Muscle layer of colon (tissue), 2 donors: ENCODE data around the gene MBD2.

Source experiments
- H3K27ac ChIP-seq: one replicate; pipeline ENCODE4 v1.7.0; 2013; ENCODE audit warnings: low read depth, mild to moderate bottlenecking, low read length, moderate library complexity
- H3K27me3 ChIP-seq, 2 donors: one replicate each; pipeline ENCODE4 v1.7.0; 2013; ENCODE audit warnings: low read length in 2 of 2, mild to moderate bottlenecking in 2 of 2; ENCODE audit not compliant: insufficient read depth in 2 of 2, control insufficient read depth in 1 of 2
- H3K36me3 ChIP-seq: one replicate; pipeline ENCODE4 v1.7.0; 2013; ENCODE audit warnings: mild to moderate bottlenecking, low read length; ENCODE audit not compliant: insufficient read depth
- H3K4me1 ChIP-seq: one replicate; pipeline ENCODE4 v1.7.0; 2013; ENCODE audit warnings: mild to moderate bottlenecking, low read length; ENCODE audit not compliant: insufficient read depth
- H3K4me3 ChIP-seq, 2 donors: one replicate each; pipeline ENCODE4 v1.7.0; 2013; ENCODE audit warnings: low read length in 2 of 2, low read depth in 1 of 2, mild to moderate bottlenecking in 1 of 2, moderate library complexity in 1 of 2
- H3K9ac ChIP-seq: one replicate; pipeline ENCODE4 v1.7.0; 2013; ENCODE audit warnings: low read length
- H3K9me3 ChIP-seq: one replicate; pipeline ENCODE4 v1.7.0; 2013; ENCODE audit warnings: mild to moderate bottlenecking, low read length
- donor health status: abdominal sarcoma.
- donor health status: Adenocarcinoma of cecum.

MBD2 gene

DNA sequence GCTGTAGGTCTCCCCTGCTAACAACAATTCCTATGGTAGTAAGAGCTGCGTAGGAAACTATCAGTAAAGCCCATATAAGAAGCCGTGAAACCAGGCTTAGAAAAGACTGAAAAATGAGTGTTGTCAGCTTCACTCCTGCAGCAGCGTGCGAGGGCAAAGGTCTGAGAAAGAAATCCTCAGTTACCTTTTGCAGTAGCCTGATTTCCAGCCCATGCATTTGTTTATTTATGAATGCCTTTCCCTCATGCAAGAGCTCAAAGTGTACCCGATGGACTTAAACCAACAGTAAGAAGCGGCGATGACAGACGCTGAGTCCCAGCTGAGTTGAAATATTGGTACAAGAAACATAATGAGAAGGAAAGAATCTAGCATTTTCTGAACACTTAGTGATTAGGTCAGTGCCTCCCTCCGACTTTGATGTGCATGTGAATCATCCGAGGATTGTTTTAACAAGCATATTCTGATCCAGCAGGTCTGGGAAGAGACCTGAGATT, 29.8 kb upstream of the MBD2 start:
- Histone ChIP-seq H3K9ac (no peak overlapping the region), H3K27ac (no peak overlapping the region), H3K4me1 (no peaks in the 10 kb centered on the region)

DNA sequence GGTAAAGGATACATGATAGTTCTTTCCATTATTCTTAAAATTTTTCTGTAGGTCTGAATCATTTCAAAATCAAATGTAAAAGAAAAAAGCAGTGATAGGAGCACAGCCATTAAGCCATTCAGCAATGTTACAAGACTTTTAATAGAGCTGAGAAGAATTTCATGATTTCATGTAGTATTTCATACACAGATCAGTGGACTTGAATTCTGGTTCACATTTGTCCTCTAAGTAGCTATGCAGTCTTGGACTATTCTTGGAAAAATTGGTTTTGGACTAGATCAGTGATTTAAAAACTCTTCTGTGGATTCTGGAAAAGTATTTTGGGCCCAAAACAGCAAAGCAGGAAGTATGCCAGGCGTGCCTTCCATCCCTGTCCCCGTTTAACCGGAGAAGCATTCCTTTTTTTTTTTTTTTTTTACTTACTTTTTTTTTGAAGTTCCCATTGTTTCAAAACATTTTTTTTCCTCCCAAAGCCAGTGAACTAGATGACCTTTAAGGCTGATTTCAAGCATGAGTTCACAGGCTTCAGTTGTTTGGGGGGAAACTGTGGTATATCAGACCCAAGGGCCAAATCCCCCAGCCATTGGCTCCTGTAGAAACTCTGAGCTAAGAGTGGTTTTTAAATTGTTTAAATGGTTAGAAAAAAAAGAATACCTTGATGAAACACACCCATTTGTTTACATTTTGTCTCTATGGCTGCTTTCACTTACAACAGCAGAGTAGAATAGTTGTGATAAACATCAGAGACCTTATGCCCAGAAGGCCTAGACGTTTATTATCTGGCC, 27.3 kb upstream of the MBD2 start:
- H3K4me1 ChIP-seq = no peaks in the 10 kb centered on the region

More for the DNA sequence above, 29.8 kb upstream of the MBD2 start:
- Histone ChIP-seq H3K27me3 (no peaks in the 10 kb centered on the region), H3K36me3 (no peaks in the 10 kb centered on the region), H3K4me3 (no peak overlapping the region), H3K9me3 (no peaks in the 10 kb centered on the region)

DNA sequence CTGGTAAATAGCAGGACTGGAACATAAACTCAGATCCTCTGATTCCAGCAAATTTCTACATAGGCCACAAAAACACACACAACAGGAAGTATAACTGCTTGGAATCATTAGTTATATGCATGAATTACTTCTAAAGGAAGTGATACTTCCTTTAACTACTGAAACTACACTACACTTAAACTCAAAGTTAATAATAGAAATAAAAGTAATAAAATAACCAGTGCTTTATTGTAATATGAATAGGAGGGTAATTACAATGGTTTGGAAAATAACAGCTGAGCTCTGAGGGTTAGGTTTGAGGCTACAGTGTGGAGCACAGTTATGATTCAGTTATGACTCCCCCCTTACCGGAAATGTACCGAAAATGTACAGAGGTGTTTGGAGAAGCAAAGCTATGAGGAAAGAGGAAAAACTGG, 26.4 kb upstream of the MBD2 start:
- Histone ChIP-seq H3K4me1 (no peaks in the 10 kb centered on the region), H3K27ac (no peak overlapping the region)

More for the DNA sequence above, 27.3 kb upstream of the MBD2 start:
- H3K36me3 ChIP-seq = no peaks in the 10 kb centered on the region
- no peak overlapping the region for H3K4me3 ChIP-seq
- H3K9me3 ChIP-seq = no peaks in the 10 kb centered on the region
- H3K27me3 ChIP-seq = no peaks in the 10 kb centered on the region
- no peak overlapping the region for H3K27ac ChIP-seq
- H3K9ac ChIP-seq = no peak overlapping the region

DNA sequence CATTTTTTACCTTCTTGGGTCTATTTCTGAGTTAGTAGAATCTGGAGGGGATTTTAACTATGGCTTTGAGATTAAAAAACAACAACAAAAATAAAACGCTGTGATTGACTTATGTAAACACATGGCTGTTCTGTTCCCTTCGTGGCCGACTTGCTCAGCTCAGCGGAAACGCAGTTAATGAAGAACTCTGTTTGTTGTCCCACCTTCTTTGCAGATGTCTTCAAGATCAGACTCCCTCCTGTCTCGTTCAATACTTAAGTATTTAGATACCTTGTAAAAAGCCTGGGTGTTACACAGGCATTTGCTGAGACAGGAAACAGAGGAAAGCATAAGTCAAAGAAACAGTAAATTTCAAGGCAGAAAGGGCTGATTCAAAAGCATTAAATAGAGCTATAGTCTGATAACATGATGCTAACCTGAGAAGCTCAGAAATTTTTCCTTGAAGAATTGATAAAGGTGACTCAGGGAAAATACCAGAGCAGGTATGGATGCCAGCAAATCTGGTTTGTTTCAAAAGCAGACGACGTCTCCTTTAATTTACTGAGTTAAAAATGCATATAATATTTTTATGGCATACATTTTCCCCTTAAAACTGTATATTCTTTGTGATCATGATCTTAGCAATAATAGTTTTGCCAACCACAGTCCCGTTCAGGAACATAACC, 23.2 kb upstream of the MBD2 start:
- H3K4me3 ChIP-seq = no peak overlapping the region
- H3K4me1 ChIP-seq = no peaks in the 10 kb centered on the region
- H3K9ac ChIP-seq = no peak overlapping the region
- no peaks in the 10 kb centered on the region for H3K27me3 ChIP-seq
- no peaks in the 10 kb centered on the region for H3K36me3 ChIP-seq
- H3K9me3 ChIP-seq = no peaks in the 10 kb centered on the region
- H3K27ac ChIP-seq = no peak overlapping the region

More for the DNA sequence above, 26.4 kb upstream of the MBD2 start:
- Histone ChIP-seq H3K9ac (no peak overlapping the region), H3K9me3 (no peaks in the 10 kb centered on the region), H3K4me3 (no peak overlapping the region), H3K27me3 (no peaks in the 10 kb centered on the region), H3K36me3 (no peaks in the 10 kb centered on the region)

DNA sequence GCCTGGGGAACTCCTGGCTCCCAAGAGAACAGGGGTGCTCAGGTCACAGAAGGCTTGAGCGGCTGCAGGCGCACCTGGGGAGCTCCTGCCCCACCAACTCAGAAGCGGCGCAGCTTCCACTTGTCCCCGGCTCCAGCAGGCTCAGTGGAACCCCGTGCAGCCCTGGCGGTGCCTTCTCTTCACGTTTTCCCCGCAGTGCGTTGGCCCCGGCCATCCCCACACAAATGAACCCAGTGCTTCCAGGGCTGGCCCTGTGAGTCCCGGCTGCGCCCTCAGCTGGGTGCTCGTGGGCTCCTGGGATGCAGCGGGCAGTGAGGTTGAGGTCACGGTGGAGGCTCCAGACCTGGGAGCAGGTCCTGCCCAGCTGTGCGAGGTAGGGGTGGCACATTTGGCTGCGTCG, 17.9 kb upstream of the MBD2 start:
- Histone ChIP-seq H3K27ac (no peak overlapping the region), H3K4me3 (no peak overlapping the region), H3K36me3 (no peaks in the 10 kb centered on the region), H3K9me3 (no peaks in the 10 kb centered on the region), H3K27me3 (no peaks in the 10 kb centered on the region), H3K4me1 (no peaks in the 10 kb centered on the region), H3K9ac (no peak overlapping the region)

DNA sequence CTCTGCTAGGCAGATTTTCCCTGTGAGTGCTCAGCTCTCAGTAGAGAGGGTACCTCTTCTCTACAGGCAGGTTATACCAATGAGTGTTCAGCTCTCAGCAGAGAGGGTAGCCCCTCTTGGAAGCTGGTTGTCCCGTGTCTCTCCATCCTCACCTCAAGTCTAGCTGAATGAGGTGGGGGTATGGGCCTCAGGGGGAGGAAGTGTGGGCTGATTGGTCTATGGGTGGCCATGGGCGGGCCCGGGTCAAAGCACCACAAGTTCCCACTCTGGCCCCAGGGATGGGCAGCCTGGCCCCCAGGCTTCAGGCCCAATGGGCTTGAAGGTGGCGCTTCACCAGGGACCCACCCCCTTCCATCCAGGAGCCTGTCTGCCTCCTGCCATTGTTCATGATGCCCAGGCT, 17.0 kb upstream of the MBD2 start:
- Histone ChIP-seq H3K4me3 (no peak overlapping the region), H3K9ac (no peak overlapping the region), H3K36me3 (no peaks in the 10 kb centered on the region), H3K27me3 (no peaks in the 10 kb centered on the region), H3K27ac (no peak overlapping the region), H3K4me1 (no peaks in the 10 kb centered on the region), H3K9me3 (no peaks in the 10 kb centered on the region)

DNA sequence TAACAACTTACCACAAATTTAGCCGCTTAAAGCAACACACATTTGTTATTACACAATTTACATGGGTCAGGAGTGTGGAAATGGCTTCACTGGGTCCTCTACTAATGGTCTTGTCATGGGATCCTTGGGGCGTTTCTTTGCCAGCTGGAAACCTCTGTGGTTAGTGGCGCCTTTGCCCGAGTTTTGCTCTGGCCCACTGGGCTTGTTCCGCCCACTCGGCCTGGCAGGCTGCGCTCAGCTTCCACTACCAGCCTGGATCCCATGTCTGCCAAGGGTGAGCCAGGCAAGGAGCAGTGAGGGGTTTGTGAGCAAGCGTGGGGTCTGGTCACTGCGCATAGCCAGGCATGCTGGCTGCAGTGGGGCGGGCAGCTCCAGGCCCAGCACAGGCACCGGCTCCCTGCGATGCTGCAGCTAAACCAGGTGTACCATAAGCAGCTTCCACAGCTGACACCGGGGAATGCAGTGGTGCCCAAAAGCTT, 16.2 kb upstream of the MBD2 start:
- Histone ChIP-seq H3K4me1 (no peaks in the 10 kb centered on the region), H3K9ac (no peak overlapping the region), H3K4me3 (no peak overlapping the region), H3K27me3 (no peaks in the 10 kb centered on the region), H3K9me3 (no peaks in the 10 kb centered on the region), H3K36me3 (no peaks in the 10 kb centered on the region), H3K27ac (no peak overlapping the region)

DNA sequence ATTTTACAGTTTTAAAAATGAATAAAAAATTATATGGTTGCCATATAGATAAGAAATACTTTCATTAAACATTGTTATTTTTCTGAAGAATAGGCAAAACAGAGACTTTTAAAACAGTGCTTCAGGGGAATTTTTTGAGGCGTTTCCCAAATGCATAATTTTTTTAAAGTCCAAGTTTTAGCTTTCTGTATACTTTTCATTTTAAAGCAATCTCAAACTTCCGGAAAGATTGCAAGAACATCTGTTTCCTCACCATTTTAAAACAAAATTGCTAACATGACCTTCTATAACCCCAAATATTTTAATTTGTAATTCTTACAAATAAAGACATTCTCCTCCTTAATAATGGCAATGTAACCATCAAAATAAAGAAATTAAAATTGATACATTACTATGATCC, 15.1 kb upstream of the MBD2 start:
- Histone ChIP-seq H3K4me3 (no peak overlapping the region), H3K27me3 (no peaks in the 10 kb centered on the region), H3K4me1 (no peaks in the 10 kb centered on the region), H3K36me3 (no peaks in the 10 kb centered on the region), H3K9ac (no peak overlapping the region), H3K27ac (no peak overlapping the region), H3K9me3 (no peaks in the 10 kb centered on the region)

DNA sequence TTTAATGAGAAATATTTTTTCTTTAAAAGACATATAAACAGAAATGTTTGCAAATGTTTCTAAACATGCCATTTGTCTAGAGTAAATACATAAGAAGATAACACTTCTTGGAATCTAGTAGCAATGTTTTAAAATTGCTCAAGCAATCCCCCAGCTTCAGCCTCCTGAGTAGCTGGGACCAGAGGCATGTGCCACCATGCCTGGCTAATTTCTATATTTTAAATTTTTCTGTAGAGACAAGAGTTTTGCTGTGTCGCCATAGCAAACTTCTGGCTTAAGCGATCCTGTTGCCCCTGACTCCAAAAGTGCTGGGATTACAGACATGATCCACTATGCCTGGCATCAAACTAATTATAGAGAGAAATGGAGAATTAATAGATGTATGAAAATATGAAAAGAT, 14.6 kb upstream of the MBD2 start:
- no peaks in the 10 kb centered on the region for H3K4me1 ChIP-seq
- H3K27ac ChIP-seq = no peak overlapping the region
- no peaks in the 10 kb centered on the region for H3K27me3 ChIP-seq

DNA sequence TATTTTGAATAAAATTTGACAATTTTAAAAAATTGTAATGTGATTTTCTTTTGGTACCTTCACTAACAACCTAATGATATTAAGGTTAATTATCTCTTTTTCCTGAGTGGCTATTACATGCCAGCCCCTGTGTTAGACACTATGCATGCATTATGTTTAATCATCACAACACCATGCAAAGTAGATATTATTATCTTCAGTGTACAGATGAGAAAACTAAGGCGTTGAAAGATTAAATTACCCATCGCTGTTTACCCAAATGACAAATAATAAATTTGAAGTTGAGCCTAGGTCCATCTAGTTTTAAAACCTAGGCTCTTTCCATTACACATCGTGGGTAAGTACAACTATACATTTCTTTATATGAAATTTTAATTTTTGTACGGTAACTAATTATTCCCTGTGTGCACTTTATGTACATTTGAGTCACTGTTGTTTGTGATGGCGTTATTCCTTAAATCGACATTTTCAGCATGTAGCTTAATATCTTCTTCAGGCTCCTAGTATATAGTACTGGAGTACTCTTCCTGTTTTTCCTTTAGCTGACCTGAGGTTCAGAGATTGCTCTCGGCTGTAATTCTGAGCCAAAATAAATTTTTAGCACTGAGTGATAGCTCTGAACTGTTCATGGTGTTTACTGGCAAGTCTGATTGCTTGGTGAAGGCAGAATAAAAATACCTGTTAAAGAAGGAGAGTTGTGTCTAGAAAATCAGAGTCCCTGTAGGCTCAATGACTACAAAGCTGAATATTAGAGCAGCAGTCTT, 13.9 kb upstream of the MBD2 start:
- H3K4me1 ChIP-seq = no peaks in the 10 kb centered on the region
- H3K9me3 ChIP-seq = no peaks in the 10 kb centered on the region
- H3K9ac ChIP-seq = no peak overlapping the region
- H3K36me3 ChIP-seq = no peaks in the 10 kb centered on the region
- no peaks in the 10 kb centered on the region for H3K27me3 ChIP-seq
- no peak overlapping the region for H3K27ac ChIP-seq
- no peak overlapping the region for H3K4me3 ChIP-seq

More for the DNA sequence above, 14.6 kb upstream of the MBD2 start:
- no peaks in the 10 kb centered on the region for H3K36me3 ChIP-seq
- no peaks in the 10 kb centered on the region for H3K9me3 ChIP-seq
- no peak overlapping the region for H3K9ac ChIP-seq
- no peak overlapping the region for H3K4me3 ChIP-seq

DNA sequence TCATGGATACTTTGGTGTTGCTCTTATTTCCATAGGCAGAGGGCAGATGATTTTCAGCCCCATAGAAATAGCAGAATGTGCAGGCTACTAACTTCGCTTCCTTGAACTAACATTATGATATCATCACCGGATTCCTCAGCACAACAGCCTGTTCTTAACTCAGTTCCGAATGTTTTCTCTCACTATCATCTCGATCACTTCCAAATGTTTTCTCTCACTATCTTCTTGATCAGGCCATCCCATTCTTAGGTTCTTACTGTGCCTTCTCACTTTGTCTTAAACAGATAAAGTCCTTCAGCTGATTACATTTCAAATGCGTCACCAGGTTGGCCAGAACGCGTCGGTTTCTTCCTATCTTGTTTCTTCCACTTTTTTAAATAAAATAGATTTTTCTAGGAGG, 11.4 kb upstream of the MBD2 start:
- Histone ChIP-seq H3K9ac (no peak overlapping the region), H3K27me3 (no peaks in the 10 kb centered on the region), H3K4me1 (no peaks in the 10 kb centered on the region), H3K36me3 (no peaks in the 10 kb centered on the region), H3K4me3 (no peak overlapping the region), H3K27ac (no peak overlapping the region), H3K9me3 (no peaks in the 10 kb centered on the region)
